GM12872 (cell line): ENCODE data around the gene TARDBP.

Experiments used
- CTCF ChIP-seq: IDR thresholded peaks from 3 replicates; pipeline ENCODE4 v1.5.1; 2011; ENCODE audit warnings: low read depth, mild to moderate bottlenecking, low read length, moderate library complexity; ENCODE audit not compliant: insufficient read depth

The TARDBP gene

GRCh38 chr1:10986525-10986890 lies 25.9 kb upstream of the TARDBP start:
- TF ChIP-seq CTCF = no peak

DNA sequence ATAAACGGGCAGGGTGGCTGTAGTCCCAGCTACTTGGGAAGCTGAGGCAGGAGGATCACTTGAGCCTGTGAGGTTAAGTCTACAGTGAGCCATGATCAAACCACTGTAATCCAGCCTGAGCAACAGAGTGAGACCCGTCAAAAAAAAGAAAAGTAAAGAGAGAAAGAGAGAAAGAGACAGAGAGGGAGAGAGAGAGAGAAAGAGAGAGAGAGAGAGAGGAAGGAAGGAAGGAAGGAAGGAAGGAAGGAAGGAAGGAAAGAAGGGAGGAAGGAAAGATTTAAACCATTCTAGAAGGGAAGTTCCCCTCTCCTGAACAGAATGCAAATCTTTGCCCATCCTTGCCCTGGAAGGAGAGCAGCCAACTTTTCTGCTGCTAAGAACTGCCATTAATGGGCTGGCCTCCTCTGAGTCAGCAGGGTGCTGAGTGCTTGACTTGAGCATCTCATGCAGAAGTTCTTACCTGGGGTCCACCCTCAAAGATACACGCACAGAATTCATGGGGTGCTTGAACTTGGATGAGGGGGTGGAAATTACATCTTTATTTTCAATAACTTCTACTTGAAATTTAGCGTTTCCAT lies 24.5 kb upstream of the TARDBP start:
- TF ChIP-seq CTCF = no peak

- no peak for TF ChIP-seq CTCF
These were observed 23.4 kb upstream of the TARDBP start for GRCh38 chr1:10989095-10989494.

DNA sequence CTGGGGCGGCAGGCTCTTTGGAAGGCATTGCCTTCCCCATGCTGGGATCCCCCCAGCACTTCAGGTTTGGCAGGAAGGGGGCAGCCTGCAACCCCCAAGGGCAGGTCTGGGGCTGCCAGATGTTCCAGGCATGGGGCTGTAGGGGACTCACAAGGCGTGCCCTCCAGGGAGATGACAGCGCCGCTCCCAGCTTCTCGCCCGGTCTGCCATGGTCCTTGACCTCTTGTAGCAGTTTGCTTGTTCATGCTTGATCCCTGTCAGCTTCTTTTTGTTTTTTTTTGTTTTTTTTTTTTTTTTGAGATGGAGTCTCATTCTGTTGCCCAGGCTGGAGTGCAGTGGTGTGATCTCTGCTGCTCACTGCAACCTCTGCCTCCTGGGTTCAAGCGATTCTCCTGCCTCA lies 21.6 kb upstream of the TARDBP start:
- TF ChIP-seq CTCF = no peak

- no peak for TF ChIP-seq CTCF
These were observed 19.6 kb upstream of the TARDBP start for GRCh38 chr1:10992864-10993263.

DNA sequence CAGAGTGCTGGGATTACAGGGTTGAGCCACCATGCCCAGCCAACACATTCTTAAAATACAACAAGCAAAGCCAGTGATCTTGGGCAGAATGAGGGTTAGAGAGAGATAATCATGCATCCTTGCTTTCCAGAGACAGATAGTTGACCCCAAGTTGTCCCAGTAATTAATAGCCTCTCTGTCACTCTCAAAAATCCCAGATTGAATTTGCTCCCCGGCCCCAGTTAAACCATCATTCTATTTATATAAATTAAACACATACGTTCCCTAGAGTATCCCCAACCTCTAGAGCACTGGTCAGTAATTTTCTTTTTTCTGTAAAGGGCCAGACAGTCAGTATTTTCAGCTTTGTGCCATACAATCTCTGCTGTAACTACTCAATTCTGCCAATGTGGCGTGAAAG lies 16.4 kb upstream of the TARDBP start:
- TF ChIP-seq CTCF = no peak

DNA sequence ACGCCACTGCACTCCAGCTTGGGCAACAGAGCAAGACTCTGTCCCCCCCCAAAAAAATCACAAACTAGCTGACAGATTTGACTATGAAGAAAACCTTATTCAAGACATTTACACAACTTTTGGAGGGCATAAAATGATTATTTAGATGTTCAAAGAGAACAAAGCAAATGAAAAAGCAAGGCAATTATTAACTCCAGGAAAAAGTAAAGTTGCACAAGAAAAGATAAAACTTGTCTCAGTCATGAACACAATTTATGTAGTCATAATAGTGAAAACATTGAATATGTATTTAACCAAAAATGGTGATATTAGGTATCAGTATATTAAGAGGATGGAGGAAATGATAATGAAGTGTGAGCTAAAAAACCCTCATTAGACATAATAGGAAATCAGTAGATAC lies 11.9 kb upstream of the TARDBP start:
- TF ChIP-seq CTCF = no peak

DNA sequence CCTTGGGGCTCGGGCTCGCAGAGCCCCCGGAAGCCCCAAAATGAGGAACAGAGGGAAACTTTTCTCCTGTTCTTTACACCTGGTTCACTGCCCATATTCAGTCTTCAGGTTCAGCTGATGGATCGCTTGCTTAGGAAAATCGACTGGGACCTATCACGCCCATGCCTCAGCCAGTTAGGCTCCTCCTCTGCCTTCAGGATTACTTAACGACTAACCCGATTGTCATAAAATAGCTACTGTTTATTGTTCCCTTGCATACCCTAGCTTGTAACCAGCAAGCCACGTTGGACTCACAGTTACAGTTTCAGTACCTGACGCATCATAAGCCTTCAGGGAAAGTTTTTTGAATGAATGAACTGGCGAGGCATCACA lies 692 bp downstream of the TARDBP start:
- TF ChIP-seq CTCF = no peak
